HepG2 (cell line): ENCODE measurements around the gene TBC1D10B. TPM values are rescaled to one million over a fixed set of nuclear protein-coding genes. Genes with fewer than 3 reads are reported as not detected.
A peak's percentile ranks its signal among the peaks of the same experiment; 100 is the strongest.

Experiments
- AKAP8 ChIP-seq: sonication (generic); formaldehyde crosslinking; IDR thresholded peaks from 2 replicates; pipeline ENCODE4 v1.5.1; 2020; ENCODE audit warnings: mild to moderate bottlenecking, missing genetic modification reagents
- FOXM1 ChIP-seq: sonication (generic); formaldehyde crosslinking; IDR thresholded peaks from 2 replicates; pipeline ENCODE4 v1.5.0; 2020; ENCODE audit warnings: missing genetic modification reagents
- ISL2 ChIP-seq: sonication (generic); formaldehyde crosslinking; IDR thresholded peaks from 2 replicates; pipeline ENCODE4 v1.5.0; 2020; ENCODE audit warnings: missing genetic modification reagents
- PHF21A ChIP-seq: sonication (generic); formaldehyde crosslinking; IDR thresholded peaks from 2 replicates; pipeline ENCODE4 v1.5.0; 2020; ENCODE audit warnings: mild to moderate bottlenecking, missing genetic modification reagents
- RBM22 ChIP-seq: fragments of 200-400 bp; formaldehyde crosslinking; optimal IDR thresholded peaks from 2 replicates; pipeline ENCODE3; 2017; ENCODE audit warnings: mild to moderate bottlenecking, low read length, moderate library complexity
- SMAD3 ChIP-seq: sonication (generic); formaldehyde crosslinking; IDR thresholded peaks from 2 replicates; pipeline ENCODE4 v1.4.0; 2020; ENCODE audit warnings: missing genetic modification reagents
- TAF1 ChIP-seq: sonication (generic); formaldehyde crosslinking; IDR thresholded peaks from 2 replicates; pipeline ENCODE4 v1.4.0; 2020; ENCODE audit warnings: missing genetic modification reagents
- WIZ ChIP-seq: sonication (generic); formaldehyde crosslinking; IDR thresholded peaks from 2 replicates; pipeline ENCODE4 v1.5.1; 2020; ENCODE audit warnings: mild to moderate bottlenecking, missing genetic modification reagents
- ZNF552 ChIP-seq: sonication (generic); formaldehyde crosslinking; IDR thresholded peaks from 2 replicates; pipeline ENCODE4 v1.9.0; 2022; ENCODE audit warnings: missing genetic modification reagents, mild to moderate bottlenecking, borderline replicate concordance
- ZNF556 ChIP-seq: sonication (generic); formaldehyde crosslinking; IDR thresholded peaks from 2 replicates; pipeline ENCODE4 v1.4.0; 2020; ENCODE audit warnings: mild to moderate bottlenecking, missing genetic modification reagents, borderline replicate concordance
- ZNF569 ChIP-seq: sonication (generic); formaldehyde crosslinking; IDR thresholded peaks from 2 replicates; pipeline ENCODE4 v1.5.0; 2020; ENCODE audit warnings: mild to moderate bottlenecking, missing genetic modification reagents, moderate library complexity, borderline replicate concordance
- ZSCAN12 ChIP-seq: sonication (generic); formaldehyde crosslinking; IDR thresholded peaks from 2 replicates; pipeline ENCODE4 v1.9.0; 2021; ENCODE audit warnings: mild to moderate bottlenecking, missing genetic modification reagents
- polyA plus RNA-seq, 8 experiments: library from polyadenylated mRNA; depleted of rRNA in 3 of 8; stranded (reverse) in 7 of 8; unstranded in 1 of 8; fragments of >200 nt; fragmentation: Illumina TruSeq in 4 of 8; extraction: Trizol in 4 of 8; gene quantifications; 2 replicates each; pipeline versions ENCODE4 v1.2.1 to v1.2.3, GENCODE V29; 2011 to 2016; ENCODE audit warnings: low read depth in 4 of 8, missing spikeins in 1 of 8, mixed read lengths in 1 of 8; ENCODE audit not compliant: insufficient read depth in 1 of 8
- total RNA-seq, 5 experiments: library from RNA; depleted of rRNA; stranded (reverse); fragments of >200 nt; fragmentation: Illumina TruSeq; extraction: Trizol; gene quantifications; 2 replicates each; pipeline ENCODE4 v1.2.3, GENCODE V29; 2016; ENCODE audit warnings: low read depth in 1 of 5
- TF ChIP-seq, protein P1 (sequence below): sonication (generic); formaldehyde crosslinking; conservative IDR thresholded peaks from 2 replicates; pipeline ENCODE4 v1.5.0; 2020; ENCODE audit warnings: missing genetic modification reagents
- TF ChIP-seq, protein P2 (sequence below): IDR thresholded peaks from 2 replicates; pipeline ENCODE4 v1.6.1; 2018; ENCODE audit warnings: missing genetic modification reagents, mild to moderate bottlenecking, missing compliant biosample characterization
- TF ChIP-seq, protein P3 (sequence below): sonication (generic); formaldehyde crosslinking; IDR thresholded peaks from 2 replicates; pipeline ENCODE4 v1.5.0; 2020; ENCODE audit warnings: missing genetic modification reagents, mild to moderate bottlenecking, borderline replicate concordance
- TF ChIP-seq, protein P4 (sequence below): sonication (generic); formaldehyde crosslinking; IDR thresholded peaks from 2 replicates; pipeline ENCODE4 v1.5.0; 2020; ENCODE audit warnings: mild to moderate bottlenecking, missing genetic modification reagents
- TF ChIP-seq, protein P5 (sequence below): sonication (generic); formaldehyde crosslinking; IDR thresholded peaks from 2 replicates; pipeline ENCODE4 v1.5.1; 2020; ENCODE audit warnings: missing genetic modification reagents, mild to moderate bottlenecking, borderline replicate concordance
- TF ChIP-seq, protein P6 (sequence below): sonication (generic); formaldehyde crosslinking; IDR thresholded peaks from 2 replicates; pipeline ENCODE4 v1.4.0; 2020; ENCODE audit warnings: missing genetic modification reagents
- TF ChIP-seq, protein P7 (sequence below): sonication (generic); formaldehyde crosslinking; IDR thresholded peaks from 2 replicates; pipeline ENCODE4 v1.5.1; 2020; ENCODE audit warnings: mild to moderate bottlenecking, moderate library complexity, missing genetic modification reagents

TBC1D10B gene
- total and polyA plus RNA-seq, 2 of the 13 experiments (the other 11 are each of a cell fraction or from before 2014, with no cell fraction given), result 15.7 to 24.8 TPM

DNA sequence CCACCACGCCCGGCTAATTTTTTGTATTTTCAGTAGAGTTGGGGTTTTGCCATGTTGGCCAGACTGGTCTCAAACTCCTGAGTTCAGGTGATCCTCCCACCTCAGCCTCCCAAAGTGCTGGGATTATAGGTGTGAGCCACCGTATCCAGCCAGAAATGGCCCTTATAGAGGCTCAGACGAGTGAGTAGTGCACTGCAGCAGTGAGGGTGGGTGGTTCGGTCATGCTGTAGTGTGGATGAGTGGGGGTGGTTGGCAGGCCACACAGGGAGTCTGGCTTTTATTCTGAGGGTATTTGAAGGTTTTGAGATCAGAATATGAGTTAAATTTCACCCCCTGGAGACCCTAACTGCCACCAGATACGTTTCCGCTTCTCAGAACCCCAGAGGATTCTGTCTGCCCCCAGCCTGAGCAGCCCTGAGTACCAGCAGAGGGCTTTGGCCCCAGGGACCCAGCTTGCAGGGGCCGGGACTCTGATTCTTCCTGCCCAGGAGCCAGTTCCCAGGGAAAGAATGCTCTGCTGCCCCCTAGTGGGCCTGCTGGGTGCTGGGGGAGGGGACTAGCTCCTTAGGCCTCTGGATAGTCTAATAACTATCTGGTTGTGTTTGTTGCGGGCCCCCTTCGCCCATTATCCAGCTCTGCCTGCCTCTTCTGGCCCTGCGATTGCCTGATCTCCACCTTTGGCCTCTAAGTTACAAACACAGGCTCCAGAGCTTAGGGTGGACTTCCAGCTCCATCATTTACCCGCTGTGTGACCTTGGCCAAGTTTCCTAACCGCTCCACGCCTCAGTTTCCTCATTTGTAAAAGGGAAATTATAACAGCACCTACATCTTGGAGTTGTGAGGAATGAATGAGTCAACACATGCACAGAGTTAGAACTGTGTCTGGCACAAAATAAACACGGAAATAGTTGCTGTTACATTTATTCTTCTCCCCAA is 39.1 kb upstream of the TBC1D10B start (continued):
- TF ChIP-seq ISL2 (CRISPR knock-in tag) (peak; percentile 47; the same call in 1 of the 2 replicates), PHF21A (CRISPR knock-in tag) (peak; percentile 77), FOXM1 (CRISPR knock-in tag) (no peak), ZSCAN12 (CRISPR knock-in tag) (no peak), ZNF569 (CRISPR knock-in tag) (no peak), ZNF556 (CRISPR knock-in tag) (peak; percentile 48; the same call in 1 of the 2 replicates), SMAD3 (peak; percentile 84), ZNF552 (CRISPR knock-in tag) (no peak), AKAP8 (CRISPR knock-in tag) (peak; percentile 64; the same call in 1 of the 2 replicates), WIZ (CRISPR knock-in tag) (no peak; the same call in 1 of the 2 replicates), TAF1 (CRISPR knock-in tag) (no peak), RBM22 (no peak)
- TF ChIP-seq, protein P1, sequence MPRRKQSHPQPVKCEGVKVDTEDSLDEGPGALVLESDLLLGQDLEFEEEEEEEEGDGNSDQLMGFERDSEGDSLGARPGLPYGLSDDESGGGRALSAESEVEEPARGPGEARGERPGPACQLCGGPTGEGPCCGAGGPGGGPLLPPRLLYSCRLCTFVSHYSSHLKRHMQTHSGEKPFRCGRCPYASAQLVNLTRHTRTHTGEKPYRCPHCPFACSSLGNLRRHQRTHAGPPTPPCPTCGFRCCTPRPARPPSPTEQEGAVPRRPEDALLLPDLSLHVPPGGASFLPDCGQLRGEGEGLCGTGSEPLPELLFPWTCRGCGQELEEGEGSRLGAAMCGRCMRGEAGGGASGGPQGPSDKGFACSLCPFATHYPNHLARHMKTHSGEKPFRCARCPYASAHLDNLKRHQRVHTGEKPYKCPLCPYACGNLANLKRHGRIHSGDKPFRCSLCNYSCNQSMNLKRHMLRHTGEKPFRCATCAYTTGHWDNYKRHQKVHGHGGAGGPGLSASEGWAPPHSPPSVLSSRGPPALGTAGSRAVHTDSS (CRISPR knock-in tag), result no peak
- TF ChIP-seq, protein P2, sequence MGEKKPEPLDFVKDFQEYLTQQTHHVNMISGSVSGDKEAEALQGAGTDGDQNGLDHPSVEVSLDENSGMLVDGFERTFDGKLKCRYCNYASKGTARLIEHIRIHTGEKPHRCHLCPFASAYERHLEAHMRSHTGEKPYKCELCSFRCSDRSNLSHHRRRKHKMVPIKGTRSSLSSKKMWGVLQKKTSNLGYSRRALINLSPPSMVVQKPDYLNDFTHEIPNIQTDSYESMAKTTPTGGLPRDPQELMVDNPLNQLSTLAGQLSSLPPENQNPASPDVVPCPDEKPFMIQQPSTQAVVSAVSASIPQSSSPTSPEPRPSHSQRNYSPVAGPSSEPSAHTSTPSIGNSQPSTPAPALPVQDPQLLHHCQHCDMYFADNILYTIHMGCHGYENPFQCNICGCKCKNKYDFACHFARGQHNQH, result peak; percentile 86; the same call in 1 of the 2 replicates
- TF ChIP-seq, protein P3, sequence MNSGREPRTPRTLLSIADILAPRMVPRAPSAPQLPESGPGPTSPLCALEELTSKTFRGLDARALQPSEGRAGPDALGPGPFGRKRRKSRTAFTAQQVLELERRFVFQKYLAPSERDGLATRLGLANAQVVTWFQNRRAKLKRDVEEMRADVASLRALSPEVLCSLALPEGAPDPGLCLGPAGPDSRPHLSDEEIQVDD (CRISPR knock-in tag), result no peak
- TF ChIP-seq, protein P4, sequence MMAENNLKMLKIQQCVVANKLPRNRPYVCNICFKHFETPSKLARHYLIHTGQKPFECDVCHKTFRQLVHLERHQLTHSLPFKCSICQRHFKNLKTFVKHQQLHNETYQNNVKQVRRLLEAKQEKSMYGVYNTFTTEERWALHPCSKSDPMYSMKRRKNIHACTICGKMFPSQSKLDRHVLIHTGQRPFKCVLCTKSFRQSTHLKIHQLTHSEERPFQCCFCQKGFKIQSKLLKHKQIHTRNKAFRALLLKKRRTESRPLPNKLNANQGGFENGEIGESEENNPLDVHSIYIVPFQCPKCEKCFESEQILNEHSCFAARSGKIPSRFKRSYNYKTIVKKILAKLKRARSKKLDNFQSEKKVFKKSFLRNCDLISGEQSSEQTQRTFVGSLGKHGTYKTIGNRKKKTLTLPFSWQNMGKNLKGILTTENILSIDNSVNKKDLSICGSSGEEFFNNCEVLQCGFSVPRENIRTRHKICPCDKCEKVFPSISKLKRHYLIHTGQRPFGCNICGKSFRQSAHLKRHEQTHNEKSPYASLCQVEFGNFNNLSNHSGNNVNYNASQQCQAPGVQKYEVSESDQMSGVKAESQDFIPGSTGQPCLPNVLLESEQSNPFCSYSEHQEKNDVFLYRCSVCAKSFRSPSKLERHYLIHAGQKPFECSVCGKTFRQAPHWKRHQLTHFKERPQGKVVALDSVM (CRISPR knock-in tag), result peak; percentile 67
- TF ChIP-seq, protein P5, sequence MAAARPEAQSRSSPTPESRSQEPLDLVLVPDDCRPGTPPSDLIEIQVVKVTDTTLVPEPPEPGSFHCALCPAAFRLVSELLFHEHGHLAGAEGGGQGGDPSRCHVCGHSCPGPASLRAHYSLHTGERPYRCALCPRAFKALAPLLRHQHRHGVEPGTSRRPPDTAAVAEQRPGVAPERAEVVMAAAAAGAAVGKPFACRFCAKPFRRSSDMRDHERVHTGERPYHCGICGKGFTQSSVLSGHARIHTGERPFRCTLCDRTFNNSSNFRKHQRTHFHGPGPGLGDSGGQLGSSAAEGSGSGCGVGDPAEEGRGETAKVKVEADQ (CRISPR knock-in tag), result no peak; the same call in 1 of the 2 replicates
- TF ChIP-seq, protein P6, sequence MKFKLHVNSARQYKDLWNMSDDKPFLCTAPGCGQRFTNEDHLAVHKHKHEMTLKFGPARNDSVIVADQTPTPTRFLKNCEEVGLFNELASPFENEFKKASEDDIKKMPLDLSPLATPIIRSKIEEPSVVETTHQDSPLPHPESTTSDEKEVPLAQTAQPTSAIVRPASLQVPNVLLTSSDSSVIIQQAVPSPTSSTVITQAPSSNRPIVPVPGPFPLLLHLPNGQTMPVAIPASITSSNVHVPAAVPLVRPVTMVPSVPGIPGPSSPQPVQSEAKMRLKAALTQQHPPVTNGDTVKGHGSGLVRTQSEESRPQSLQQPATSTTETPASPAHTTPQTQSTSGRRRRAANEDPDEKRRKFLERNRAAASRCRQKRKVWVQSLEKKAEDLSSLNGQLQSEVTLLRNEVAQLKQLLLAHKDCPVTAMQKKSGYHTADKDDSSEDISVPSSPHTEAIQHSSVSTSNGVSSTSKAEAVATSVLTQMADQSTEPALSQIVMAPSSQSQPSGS (CRISPR knock-in tag), result peak; percentile 63; the same call in 1 of the 2 replicates
- TF ChIP-seq, protein P7, sequence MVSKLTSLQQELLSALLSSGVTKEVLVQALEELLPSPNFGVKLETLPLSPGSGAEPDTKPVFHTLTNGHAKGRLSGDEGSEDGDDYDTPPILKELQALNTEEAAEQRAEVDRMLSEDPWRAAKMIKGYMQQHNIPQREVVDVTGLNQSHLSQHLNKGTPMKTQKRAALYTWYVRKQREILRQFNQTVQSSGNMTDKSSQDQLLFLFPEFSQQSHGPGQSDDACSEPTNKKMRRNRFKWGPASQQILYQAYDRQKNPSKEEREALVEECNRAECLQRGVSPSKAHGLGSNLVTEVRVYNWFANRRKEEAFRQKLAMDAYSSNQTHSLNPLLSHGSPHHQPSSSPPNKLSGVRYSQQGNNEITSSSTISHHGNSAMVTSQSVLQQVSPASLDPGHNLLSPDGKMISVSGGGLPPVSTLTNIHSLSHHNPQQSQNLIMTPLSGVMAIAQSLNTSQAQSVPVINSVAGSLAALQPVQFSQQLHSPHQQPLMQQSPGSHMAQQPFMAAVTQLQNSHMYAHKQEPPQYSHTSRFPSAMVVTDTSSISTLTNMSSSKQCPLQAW (CRISPR knock-in tag), result peak; percentile 89
